Right ventricle myocardium inferior (tissue), 1 donor: ENCODE data around the gene SCFD2. TPM values are rescaled to one million over a fixed set of nuclear protein-coding genes. Genes with fewer than 3 reads are reported as not detected.
A peak's percentile ranks its signal among the peaks of the same experiment; 100 is the strongest.
"Not testable (repeated sequence)": the region's sequence is repeated elsewhere in the genome, so short reads cannot be mapped to it uniquely, and the experiment has no call there.

ENCODE experiments used
- ATAC-seq: fragments of 200-7000 bp; cut with Tn5 transposase; one replicate; pipeline ENCODE4 v1.9.1; 2020; ENCODE audit warnings: mild to moderate bottlenecking, moderate library complexity
- DNase-seq: peaks from one replicate; pipeline ENCODE4 v3.0.0; 2021; ENCODE audit errors: missing footprints
- intact Hi-C: fragments of 100-400 bp; cut with DNase I; formaldehyde crosslinking; loops from one replicate; pipeline ENCODE4 v1.11.0; 2022
- total RNA-seq: library from RNA; stranded (reverse); fragmentation: NEBNext Ultra II Directional; extraction: Animal tissue kit (Norgen Biotek cat#: 25700); gene quantifications from one replicate; pipeline ENCODE4 v1.2.1, GENCODE V29; 2021
- donor health status: DM: no; HTN: yes; CAD: no; lungs with severe emphysema.

Gene SCFD2
- total RNA-seq, 1 donor from 2014 or later, result 10.0 TPM

GRCh38 chr4:52994567-52994966, 371.3 kb downstream of the SCFD2 start:
- intact Hi-C loops, result no loop called here
- ATAC-seq, result no peak
- no peak for DNase-seq

GRCh38 chr4:52993771-52994170, 372.1 kb downstream of the SCFD2 start:
- ATAC-seq, result peak; percentile 24
- intact Hi-C loops, result no loop called here

GRCh38 chr4:52992551-52992950, 373.3 kb downstream of the SCFD2 start:
- intact Hi-C loops, DNase-seq, ATAC-seq: not testable (repeated sequence)

More at GRCh38 chr4:52993771-52994170, 372.1 kb downstream of the SCFD2 start:
- DNase-seq, result no peak

GRCh38 chr4:52991472-52991871, 374.4 kb downstream of the SCFD2 start:
- intact Hi-C loops, result no loop called here
- no peak for DNase-seq
- no peak for ATAC-seq

- ATAC-seq, result no peak
- DNase-seq, result no peak
- intact Hi-C loops, result no loop called here
Observed at GRCh38 chr4:52990706-52991105, 375.2 kb downstream of the SCFD2 start.

- DNase-seq, result no peak
- no peak for ATAC-seq
- intact Hi-C loops, result loop anchor here (10.0 kb wide), 1 partner anchor 755 kb away; no protein-coding TSS in a partner anchor
Observed at GRCh38 chr4:52989865-52990264, 376.0 kb downstream of the SCFD2 start.

- DNase-seq, result no peak
- no peak for ATAC-seq
- intact Hi-C loops, result loop anchor here (10.0 kb wide), 1 partner anchor 753 kb away; no protein-coding TSS in a partner anchor
Observed at GRCh38 chr4:52987392-52988056, 378.3 kb downstream of the SCFD2 start.

- intact Hi-C loops, result loop anchor here (5.0 to 10.0 kb wide), 4 partner anchors 262 to 750 kb away; no protein-coding TSS in a partner anchor
- no peak for DNase-seq
- ATAC-seq, result no peak
Observed at GRCh38 chr4:52984462-52984881, 381.4 kb downstream of the SCFD2 start.

- ATAC-seq, result peak; percentile 78
- intact Hi-C loops, result loop anchor here (2.0 to 10.0 kb wide), 5 partner anchors 261 to 749 kb away; no protein-coding TSS in a partner anchor
- no peak for DNase-seq
Observed at GRCh38 chr4:52983563-52984303, 382.1 kb downstream of the SCFD2 start.

GRCh38 chr4:52982946-52983340, 382.9 kb downstream of the SCFD2 start:
- ATAC-seq, result peak; percentile 11
- intact Hi-C loops, result loop anchor here (2.0 to 10.0 kb wide), 5 partner anchors 261 to 748 kb away; no protein-coding TSS in a partner anchor

GRCh38 chr4:52982255-52982945, 383.5 kb downstream of the SCFD2 start:
- DNase-seq (no peak), ATAC-seq (peak; percentile 85)
- intact Hi-C loops, result loop anchor here (2.0 to 10.0 kb wide), 5 partner anchors 260 to 748 kb away; no protein-coding TSS in a partner anchor

More at GRCh38 chr4:52982946-52983340, 382.9 kb downstream of the SCFD2 start:
- no peak for DNase-seq

- intact Hi-C loops, result loop anchor here (5.0 to 10.0 kb wide), 4 partner anchors 258 to 745 kb away; no protein-coding TSS in a partner anchor
- DNase-seq (no peak), ATAC-seq (no peak)
Observed at GRCh38 chr4:52979821-52980590, 385.9 kb downstream of the SCFD2 start.

- DNase-seq (no peak), ATAC-seq (no peak)
- intact Hi-C loops, result no loop called here
Observed at GRCh38 chr4:52979020-52979419, 386.8 kb downstream of the SCFD2 start.

GRCh38 chr4:52977252-52977651, 388.6 kb downstream of the SCFD2 start:
- DNase-seq (no peak), ATAC-seq (no peak)
- intact Hi-C loops, result no loop called here

- ATAC-seq (no peak), DNase-seq (no peak)
- intact Hi-C loops, result no loop called here
Observed at GRCh38 chr4:52976523-52977230, 389.2 kb downstream of the SCFD2 start.

GRCh38 chr4:52968691-52969090, 397.2 kb downstream of the SCFD2 start:
- intact Hi-C loops, result no loop called here
- ATAC-seq (no peak), DNase-seq (no peak)

GRCh38 chr4:52968241-52968640, 397.6 kb downstream of the SCFD2 start:
- DNase-seq (no peak), ATAC-seq (no peak)
- intact Hi-C loops, result no loop called here

- intact Hi-C loops, result no loop called here
- no peak for ATAC-seq
- no peak for DNase-seq
Observed at GRCh38 chr4:52966781-52967180, 399.1 kb downstream of the SCFD2 start.
